Tibial nerve (tissue), 3 donors: ENCODE measurements around the gene TAOK3.

Source experiments
- POLR2A ChIP-seq, 2 donors: fragments of 450-650 bp; IDR thresholded peaks; one replicate each; pipeline ENCODE4 v1.6.1; 2017; ENCODE audit warnings: antibody characterized with exemption in 2 of 2, mild to moderate bottlenecking in 2 of 2, moderate library complexity in 2 of 2
- TF ChIP-seq, protein P1 (sequence below), 5 experiments: fragments of 200-600 bp in 3 of 5; fragments of 450-650 bp in 2 of 5; sonication (generic) in 3 of 5; IDR thresholded peaks; one replicate each; pipeline ENCODE4 v1.5.1; 2016 to 2019; ENCODE audit warnings: antibody characterized with exemption in 5 of 5, mild to moderate bottlenecking in 3 of 5, moderate library complexity in 2 of 5

DNA sequence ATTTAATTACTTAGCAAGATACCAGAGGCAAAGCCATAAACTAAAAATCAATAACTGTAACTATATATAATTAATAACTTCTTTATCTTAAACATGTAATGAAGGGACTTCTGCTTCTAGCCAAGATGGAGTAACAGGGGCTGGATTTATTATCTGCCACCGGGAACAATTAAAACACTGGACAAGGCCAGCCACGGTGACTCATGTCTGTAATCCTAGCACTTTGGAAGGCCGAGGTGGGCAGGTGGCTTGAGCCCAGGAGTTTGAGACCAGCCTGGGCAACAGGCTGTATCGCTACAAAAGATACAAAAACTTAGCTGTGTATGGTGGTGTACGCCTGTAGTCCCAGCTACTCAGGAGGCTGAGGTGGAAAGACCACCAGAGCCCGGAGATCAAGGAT is 113.6 kb downstream of the TAOK3 start:
- TF ChIP-seq, protein P1, sequence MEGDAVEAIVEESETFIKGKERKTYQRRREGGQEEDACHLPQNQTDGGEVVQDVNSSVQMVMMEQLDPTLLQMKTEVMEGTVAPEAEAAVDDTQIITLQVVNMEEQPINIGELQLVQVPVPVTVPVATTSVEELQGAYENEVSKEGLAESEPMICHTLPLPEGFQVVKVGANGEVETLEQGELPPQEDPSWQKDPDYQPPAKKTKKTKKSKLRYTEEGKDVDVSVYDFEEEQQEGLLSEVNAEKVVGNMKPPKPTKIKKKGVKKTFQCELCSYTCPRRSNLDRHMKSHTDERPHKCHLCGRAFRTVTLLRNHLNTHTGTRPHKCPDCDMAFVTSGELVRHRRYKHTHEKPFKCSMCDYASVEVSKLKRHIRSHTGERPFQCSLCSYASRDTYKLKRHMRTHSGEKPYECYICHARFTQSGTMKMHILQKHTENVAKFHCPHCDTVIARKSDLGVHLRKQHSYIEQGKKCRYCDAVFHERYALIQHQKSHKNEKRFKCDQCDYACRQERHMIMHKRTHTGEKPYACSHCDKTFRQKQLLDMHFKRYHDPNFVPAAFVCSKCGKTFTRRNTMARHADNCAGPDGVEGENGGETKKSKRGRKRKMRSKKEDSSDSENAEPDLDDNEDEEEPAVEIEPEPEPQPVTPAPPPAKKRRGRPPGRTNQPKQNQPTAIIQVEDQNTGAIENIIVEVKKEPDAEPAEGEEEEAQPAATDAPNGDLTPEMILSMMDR (IDR thresholded peaks at IDR 0.05), result no peak
- no peak for TF ChIP-seq POLR2A (IDR thresholded peaks at IDR 0.05)
